Loucy (cell line): ENCODE measurements around the gene PLXNB1.

Experiments
- EZH2phosphoT487 ChIP-seq: fragments of 200-600 bp; IDR thresholded peaks from 2 replicates; pipeline ENCODE4 v1.6.1; 2018; ENCODE audit warnings: antibody characterized with exemption, mild to moderate bottlenecking, moderate library complexity, borderline replicate concordance
- TF ChIP-seq, protein P1 (sequence below): fragments of 200-600 bp; sonication (generic); conservative IDR thresholded peaks from 2 replicates; pipeline ENCODE4 v1.5.1; 2014; ENCODE audit warnings: mild to moderate bottlenecking, antibody characterized with exemption, low read length

DNA sequence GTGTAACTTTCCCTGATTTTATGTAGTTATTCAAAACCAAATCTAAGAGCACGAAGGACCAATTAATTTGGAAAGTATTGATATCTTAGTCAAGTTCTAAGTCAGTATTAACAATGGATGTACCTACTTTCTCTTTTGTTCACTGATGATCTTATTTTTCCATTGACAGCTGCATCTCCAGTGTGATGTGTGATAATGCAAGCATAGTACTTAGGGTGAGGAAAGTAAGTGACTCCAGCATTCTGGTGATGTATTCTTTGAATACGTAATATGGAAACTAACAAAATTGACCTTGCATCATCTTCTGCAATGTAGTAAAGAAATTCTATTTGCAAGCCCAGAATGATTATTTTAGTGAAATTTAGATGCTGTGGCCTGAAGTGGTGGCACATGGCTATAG, 35.5 kb downstream of the PLXNB1 start:
- TF ChIP-seq, protein P1, sequence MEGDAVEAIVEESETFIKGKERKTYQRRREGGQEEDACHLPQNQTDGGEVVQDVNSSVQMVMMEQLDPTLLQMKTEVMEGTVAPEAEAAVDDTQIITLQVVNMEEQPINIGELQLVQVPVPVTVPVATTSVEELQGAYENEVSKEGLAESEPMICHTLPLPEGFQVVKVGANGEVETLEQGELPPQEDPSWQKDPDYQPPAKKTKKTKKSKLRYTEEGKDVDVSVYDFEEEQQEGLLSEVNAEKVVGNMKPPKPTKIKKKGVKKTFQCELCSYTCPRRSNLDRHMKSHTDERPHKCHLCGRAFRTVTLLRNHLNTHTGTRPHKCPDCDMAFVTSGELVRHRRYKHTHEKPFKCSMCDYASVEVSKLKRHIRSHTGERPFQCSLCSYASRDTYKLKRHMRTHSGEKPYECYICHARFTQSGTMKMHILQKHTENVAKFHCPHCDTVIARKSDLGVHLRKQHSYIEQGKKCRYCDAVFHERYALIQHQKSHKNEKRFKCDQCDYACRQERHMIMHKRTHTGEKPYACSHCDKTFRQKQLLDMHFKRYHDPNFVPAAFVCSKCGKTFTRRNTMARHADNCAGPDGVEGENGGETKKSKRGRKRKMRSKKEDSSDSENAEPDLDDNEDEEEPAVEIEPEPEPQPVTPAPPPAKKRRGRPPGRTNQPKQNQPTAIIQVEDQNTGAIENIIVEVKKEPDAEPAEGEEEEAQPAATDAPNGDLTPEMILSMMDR: no peak
- no peak for TF ChIP-seq EZH2phosphoT487
